Stimulated activated CD8-positive, alpha-beta memory T cell treated with anti-CD3 and anti-CD28 coated beads, Interleukin-7, amount 100 ng/mL, for 24 hours (primary cell): Measurements from ENCODE around the gene GOLGA6L25.
"Not testable (repeated sequence)": the region's sequence is repeated elsewhere in the genome, so short reads cannot be mapped to it uniquely, and the experiment has no call there.

Experiments
- DNase-seq: peaks from one replicate; pipeline ENCODE4 v3.0.0-alpha.2; 2020; ENCODE audit warnings: low read depth

The GOLGA6L25 gene

GRCh38 chr15:28553268-28553667, at the start of gene GOLGA6L25:
Gene GOLGA6L25, plus strand, starts transcription at chr15:28553568. Its CDS starts 61 bp downstream, at chr15:28553629.
- DNase-seq = not testable (repeated sequence)

GRCh38 chr15:28508217-28508889, 45.0 kb upstream of the GOLGA6L25 start:
- DNase-seq = not testable (repeated sequence)

GRCh38 chr15:28514128-28514527, 39.2 kb upstream of the GOLGA6L25 start:
- not testable (repeated sequence) for DNase-seq

- DNase-seq = not testable (repeated sequence)
Measured at GRCh38 chr15:28515208-28515607, 38.2 kb upstream of the GOLGA6L25 start.

- DNase-seq = not testable (repeated sequence)
Measured at GRCh38 chr15:28532954-28533353, 20.4 kb upstream of the GOLGA6L25 start, which contains the start of gene GOLGA8G. Gene GOLGA8G, minus strand, starts transcription at chr15:28532971. Its CDS starts 62 bp downstream, at chr15:28532909.

GRCh38 chr15:28573351-28573750, 20.0 kb downstream of the GOLGA6L25 start:
- DNase-seq = not testable (repeated sequence)

GRCh38 chr15:28588977-28589606, 35.7 kb downstream of the GOLGA6L25 start:
- DNase-seq = not testable (repeated sequence)

GRCh38 chr15:28589769-28590168, 36.4 kb downstream of the GOLGA6L25 start:
- not testable (repeated sequence) for DNase-seq

GRCh38 chr15:28592395-28592794, 39.0 kb downstream of the GOLGA6L25 start:
- not testable (repeated sequence) for DNase-seq

GRCh38 chr15:28593424-28594129, 40.2 kb downstream of the GOLGA6L25 start:
- DNase-seq = not testable (repeated sequence)

GRCh38 chr15:28597471-28597870, 44.1 kb downstream of the GOLGA6L25 start:
- DNase-seq = not testable (repeated sequence)

GRCh38 chr15:28598209-28598608, 44.8 kb downstream of the GOLGA6L25 start:
- not testable (repeated sequence) for DNase-seq

GRCh38 chr15:28602152-28602551, 48.8 kb downstream of the GOLGA6L25 start:
- not testable (repeated sequence) for DNase-seq
